CD4-positive, alpha-beta T cell treated with Interleukin-1 beta for 1 hour (primary cell): Measurements from ENCODE around the gene RNF223.
"Not testable (repeated sequence)": the region's sequence is repeated elsewhere in the genome, so short reads cannot be mapped to it uniquely, and the experiment has no call there.

Experiments
- DNase-seq, 2 donors: peaks; one replicate each; pipeline ENCODE4 v3.0.0-alpha.2; 2020 to 2022

RNF223 gene

DNA sequence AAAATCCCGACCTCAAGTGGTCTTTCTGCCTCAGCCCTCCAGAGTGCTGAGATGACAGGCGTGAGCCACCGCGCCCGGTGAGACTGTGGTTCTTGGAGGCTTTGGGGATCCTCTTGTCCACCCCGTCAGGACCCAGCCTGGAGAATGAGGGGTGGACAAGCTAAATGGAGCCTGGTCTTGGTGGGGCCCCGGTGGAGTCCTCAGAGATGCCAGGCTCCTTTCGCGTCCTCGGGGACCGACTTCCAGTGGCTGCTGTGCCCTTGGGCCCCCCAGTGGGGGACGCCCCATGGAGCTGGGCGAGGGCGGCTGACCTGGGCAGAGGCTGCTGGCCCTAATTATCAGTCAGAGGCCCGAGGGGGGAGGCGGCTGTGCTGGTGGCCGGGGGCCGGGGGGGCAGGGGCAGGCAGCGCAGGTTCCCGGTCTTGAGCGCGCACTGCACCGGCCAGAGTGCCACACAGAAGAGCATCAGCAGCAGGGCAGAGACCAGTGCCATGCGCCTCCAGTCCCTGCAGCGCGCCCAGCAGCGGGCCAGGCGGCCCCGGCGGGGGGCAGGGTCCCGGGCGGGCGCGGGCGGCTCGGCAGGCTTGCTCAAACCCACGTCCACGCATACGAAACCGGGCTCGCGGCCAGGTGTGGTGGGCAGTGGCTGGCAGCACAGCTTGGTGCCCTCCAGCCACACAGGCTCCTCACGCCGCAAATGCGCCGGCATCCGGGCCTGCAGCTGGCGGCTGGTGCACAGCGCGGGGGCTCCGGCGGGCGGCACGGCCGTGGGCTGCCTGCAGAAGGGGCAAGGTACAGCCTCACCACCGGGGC lies 2.4 kb downstream of the RNF223 start:
- no peak for DNase-seq

DNA sequence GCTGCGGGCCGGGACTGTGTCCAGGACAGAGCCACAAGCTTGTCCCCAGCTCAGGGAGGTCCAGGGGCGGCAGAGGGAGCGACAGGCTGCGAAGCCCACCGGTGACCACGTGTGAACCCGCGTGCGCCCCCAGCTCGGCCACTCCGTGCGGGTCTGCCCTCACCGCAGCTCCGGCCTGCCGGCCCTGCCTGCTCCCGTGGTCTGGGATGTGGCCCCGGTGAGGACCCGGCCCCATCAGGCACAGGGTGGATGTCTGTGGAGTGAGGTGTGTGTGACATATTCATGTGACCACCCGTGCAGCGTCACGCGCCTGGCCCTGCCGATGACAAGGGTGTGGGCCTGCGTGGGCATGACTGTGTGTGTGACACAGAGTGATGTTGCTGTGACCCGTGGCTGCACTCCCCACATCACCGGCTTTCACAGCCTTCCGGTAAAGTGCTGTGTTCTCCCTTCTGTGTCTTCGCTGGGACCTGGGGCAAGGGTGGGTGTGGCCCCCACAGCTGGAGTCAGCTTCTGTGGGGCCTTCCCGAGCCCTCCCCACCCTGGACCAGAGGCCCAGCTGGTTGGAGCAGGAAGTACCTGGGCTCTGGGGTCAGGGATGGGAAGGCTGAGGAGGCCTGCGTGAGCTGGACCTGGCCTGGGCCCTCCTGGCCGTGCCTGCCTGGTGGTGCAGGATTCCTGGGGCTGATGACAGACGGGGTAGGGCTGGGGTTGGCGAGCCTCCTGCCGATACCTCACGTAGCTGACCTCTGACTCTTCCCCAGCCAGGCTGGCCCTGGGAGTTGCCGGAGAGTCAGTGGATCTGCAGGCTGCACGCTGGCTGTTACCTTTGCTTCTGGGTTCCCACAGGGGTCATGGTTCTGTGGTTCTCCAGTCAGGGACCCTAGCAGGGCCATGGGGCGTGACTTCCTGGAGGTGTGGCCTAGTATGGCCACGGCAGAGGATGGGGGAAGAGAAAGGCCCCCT lies 4.1 kb downstream of the RNF223 start:
- DNase-seq: peak in 1 of 2 donors; percentile 27

DNA sequence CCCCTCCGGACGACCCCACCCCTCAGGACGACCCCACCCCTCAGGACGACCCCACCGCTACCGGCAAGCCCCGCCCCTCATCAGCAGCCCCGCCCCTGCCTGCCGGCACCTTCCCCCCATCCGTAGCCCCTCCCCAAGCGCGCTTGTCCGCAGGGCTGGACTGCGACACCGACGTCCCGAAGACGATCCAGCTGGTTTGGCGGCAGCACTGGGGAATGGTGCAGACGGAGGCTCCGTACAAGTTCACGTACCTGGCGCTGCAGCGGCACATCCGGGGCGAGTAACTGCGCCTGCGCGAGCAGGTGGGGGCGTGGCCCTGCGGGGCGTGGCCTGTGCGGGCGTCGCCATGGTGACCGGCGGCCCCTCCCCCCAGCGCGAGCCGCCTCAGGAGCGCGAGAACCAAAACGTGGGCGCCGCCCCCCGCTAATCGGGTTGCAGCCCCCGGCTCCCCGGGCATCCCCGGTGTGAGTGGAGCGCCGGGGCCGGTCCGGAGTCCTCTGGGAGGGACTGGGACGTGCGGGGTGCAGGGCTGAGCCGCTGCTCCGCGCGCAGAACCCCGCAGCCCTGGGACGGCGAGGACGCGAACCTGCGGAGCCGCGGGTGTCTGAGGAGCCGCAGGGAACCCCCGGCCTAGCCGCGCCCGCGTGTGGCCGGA lies 4.9 kb downstream of the RNF223 start:
- peak; percentile 87 to 91 for DNase-seq

DNA sequence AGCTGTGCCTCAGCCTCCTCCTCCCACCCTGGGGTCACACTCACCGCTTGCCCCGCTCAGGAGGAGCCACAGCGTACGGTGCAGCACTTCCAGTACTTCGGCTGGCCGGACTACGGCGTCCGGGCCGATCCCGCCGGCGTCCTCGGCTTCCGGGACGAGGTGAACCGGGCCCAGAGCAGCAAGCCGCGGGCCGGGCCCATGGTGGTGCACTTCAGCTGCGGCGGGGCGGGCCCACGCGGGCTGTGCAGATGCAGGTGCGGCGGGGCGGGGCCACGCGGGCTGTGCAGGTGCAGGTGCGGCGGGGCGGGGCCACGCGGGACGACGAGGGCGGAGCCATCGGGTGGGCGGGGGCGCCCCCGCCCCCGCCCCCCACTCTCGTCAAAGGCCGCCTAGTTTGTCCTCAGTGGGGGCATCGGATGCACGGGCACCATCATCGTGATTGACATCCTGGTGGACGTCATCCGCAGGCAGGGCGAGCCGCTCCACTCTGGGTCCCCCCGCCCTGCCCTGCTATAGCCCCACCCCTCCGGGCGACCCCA lies 5.5 kb downstream of the RNF223 start:
- DNase-seq: peak; percentile 72 to 80

DNA sequence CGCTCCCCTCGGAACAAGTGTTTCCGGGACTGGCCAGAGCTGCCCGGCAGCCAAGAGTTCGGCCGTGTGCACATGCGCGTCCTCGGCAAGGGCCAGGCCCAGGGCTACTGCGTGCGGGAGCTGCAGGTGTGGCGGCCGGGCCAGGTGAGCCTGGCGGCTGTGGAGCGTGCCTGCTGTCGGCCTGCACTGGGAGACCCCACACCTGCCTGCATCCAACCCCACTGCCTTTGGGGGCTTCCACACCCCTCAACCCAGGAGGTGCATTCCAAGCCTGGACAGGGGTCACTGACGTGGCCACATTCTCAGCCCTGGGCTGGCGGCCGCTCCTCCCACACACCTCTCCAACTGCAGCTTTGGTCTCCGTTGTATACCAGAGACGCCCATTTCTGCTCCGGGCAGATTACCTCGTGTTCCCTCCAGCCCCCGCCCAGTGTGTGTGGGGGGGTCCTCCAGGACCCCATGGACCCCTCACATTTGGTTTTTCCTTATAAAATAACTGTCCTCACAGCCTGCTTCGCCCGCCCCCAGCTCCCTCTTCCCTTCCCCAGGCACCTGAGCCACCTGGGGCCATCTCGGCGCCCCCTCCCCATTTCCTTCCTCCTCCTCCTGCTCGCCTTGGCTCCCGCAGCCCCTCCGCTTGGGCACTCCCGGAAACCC lies 6.1 kb downstream of the RNF223 start:
- no peak for DNase-seq

DNA sequence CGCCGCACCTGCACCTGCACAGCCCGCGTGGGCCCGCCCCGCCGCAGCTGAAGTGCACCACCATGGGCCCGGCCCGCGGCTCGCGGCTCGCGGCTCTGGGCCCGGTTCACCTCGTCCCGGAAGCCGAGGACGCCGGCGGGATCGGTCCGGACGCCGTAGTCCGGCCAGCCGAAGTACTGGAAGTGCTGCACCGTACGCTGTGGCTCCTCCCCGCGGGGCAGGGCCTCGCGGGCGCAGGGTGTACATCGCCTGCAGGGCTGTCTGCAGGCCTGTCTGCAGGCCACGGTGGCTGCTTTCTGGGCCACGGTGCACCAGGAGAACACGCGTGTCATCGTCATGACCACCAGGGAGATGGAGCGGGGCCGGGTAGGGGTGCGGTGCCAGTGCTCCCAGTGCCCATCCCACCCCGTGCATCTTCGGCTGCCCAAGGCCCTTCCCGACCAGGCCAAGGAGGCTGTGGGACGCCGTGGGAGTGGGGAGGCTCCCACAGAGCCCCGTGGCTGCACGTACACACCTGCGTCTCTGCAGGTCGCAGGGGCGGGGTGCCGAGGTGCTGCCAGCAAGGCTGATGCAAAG lies 6.7 kb downstream of the RNF223 start:
- no peak for DNase-seq

DNA sequence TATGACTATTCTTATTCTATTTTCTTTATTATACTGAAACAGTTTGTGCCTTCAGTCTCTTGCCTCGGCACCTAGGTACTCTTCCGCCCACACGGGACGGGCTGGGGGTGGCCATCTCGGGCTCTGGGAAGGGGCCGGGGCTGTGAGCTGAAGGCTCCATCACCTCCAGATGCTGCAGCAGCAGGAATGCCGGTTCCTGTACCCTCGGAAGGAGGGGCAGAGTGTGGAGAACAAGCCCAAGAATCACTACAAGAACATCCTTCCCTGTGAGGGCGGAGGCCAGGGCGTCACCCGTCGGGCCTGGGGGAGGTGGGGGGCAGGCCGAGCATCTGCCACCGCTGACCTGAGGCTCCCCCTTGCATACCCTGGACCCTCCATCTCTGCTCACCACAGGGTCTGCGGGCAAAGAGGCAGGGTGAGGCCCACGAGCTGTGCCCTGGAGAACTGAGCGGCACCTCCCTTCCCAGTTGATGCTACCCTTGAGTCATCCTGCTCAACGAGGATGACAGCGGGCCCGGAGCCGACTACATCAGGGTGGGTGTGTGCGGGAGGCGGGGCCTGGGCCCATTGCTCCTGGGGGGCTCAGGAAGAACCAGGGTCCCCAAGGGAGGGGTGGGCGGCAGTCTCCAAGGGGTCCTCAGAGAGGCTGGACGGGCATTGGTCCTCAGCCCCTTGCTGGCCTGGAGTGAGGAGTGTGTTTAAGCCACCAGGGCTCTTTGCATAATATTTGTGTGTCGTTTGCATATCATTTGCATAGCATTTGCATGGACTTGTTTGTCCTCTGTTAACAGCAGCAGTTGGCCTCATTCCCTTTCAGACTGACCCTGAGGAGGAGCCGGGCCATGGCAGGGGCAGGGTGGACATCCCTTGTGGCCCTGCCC lies 7.5 kb downstream of the RNF223 start:
- DNase-seq: no peak

DNA sequence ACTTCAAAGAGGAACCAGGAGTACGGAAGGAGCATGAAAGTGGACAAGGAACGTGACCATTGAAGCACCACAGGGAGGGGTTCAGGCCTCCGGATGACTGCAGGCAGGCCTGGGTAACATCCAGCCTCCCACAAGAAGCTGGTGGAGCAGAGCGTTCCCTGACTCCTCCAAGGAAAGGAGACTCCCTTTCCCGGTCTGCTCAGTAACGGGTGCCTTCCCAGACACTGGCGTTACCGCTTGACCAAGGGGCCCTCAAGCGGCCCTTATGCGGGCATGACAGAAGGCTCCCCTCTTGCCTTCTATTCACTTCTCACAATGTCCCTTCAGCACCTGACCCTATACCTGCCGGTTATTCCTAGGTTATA lies 8.2 kb downstream of the RNF223 start:
- not testable (repeated sequence) for DNase-seq

DNA sequence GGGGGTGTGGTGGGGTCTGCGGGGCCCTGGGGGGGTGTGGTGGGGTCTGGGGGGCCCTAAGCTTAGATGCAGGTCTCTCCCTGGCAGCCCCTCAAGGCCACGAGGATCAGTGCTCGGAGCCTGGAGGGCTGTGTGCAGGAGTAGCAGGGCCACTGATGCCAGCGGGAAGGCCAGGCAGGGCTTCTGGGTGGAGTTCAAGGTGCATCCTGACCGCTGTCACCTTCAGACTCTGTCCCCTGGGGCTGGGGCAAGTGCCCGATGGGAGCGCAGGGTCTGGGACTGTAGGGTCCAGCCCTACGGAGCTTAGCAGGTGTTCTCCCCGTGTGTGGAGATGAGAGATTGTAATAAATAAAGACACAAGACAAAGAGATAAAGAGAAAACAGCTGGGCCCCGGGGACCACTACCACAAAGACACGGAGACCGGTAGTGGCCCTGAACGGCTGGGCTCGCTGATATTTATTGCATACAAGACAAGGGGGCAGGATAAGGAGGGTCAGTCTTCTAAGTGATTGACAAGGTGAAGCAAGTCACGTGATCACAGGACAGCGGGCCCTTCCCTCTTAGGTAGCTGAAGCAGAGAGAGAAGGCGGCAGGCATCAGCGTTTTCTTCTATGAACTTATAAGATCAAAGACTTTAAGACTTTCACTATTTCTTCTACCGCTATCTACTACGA lies 8.7 kb downstream of the RNF223 start:
- no peak for DNase-seq

DNA sequence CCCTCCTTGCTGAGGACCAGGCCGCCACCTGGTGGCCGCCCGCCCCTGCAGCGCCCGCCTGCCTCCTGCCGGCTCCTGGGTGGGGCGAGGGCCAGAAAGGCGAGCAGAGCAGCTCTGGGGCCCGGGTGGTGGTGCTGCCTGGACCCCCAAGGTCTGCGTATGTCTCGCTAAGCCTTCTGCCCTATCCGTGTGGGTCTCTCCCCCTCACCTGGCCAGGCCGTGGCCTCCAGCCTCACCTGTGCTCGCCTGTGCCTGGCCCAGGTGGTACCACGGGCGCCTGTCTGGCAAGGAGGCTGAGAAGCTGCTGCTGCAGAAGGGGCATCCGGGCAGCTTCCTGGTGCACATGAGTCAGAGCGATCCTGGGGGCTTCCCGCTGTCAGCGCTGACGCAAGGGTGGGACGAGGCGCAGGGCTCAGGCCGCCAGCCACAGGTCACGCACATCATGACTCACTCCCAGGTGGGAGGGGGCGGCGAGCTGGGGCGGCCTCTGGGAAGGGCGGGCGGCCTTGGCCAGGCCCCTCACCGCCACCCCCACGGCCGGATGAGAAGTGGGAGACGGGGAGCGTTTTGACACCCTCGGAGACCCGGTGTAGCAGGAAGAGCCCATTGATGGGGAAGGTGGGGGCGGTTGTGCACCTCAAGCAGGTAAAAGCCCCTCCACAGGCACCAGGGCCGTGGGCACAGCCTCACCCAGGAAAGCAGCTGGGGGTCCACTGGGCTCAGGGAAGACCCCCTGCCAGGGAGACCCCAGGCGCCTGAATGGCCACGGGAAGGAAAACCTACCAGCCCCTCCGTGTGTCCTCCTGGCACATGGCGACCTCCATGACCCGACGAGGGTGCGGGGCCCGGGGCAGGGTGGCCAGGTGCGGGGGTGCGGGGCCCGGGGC lies 9.9 kb downstream of the RNF223 start:
- peak; percentile 74 to 86 for DNase-seq

DNA sequence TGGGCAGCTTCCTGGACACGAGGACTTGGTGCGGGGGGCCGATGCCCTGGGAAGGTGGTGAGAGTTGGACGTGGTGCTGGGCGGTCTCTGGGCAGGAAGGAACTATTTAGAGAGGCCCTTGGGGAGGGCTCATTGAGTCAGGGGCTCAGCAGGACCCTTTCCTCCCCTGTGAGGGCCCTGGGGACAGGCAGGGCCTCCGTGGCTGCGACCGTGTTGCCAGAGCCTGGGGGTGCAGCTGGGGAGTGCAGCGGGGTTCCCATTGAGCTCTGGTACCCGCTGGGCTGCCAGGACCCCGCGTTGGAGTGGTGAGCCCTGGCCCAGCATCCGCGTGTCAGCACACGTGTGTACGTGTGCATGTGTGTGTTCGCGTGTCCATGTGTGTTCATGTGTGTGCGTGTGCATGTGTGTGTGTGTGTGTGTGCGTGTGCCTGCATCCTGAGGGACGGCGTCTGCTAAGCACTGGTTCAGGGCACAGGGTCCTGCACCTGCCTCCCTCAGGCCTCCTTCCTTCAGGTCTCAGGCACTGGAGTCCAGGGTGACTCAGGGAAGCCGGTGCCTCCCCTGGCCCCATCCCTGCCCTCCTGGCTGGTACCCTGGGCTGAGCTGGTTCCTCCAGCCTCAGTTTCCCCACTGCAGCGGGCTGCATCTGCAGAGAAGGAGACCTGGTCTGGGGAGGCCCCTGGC lies 10.7 kb downstream of the RNF223 start:
- DNase-seq: no peak

DNA sequence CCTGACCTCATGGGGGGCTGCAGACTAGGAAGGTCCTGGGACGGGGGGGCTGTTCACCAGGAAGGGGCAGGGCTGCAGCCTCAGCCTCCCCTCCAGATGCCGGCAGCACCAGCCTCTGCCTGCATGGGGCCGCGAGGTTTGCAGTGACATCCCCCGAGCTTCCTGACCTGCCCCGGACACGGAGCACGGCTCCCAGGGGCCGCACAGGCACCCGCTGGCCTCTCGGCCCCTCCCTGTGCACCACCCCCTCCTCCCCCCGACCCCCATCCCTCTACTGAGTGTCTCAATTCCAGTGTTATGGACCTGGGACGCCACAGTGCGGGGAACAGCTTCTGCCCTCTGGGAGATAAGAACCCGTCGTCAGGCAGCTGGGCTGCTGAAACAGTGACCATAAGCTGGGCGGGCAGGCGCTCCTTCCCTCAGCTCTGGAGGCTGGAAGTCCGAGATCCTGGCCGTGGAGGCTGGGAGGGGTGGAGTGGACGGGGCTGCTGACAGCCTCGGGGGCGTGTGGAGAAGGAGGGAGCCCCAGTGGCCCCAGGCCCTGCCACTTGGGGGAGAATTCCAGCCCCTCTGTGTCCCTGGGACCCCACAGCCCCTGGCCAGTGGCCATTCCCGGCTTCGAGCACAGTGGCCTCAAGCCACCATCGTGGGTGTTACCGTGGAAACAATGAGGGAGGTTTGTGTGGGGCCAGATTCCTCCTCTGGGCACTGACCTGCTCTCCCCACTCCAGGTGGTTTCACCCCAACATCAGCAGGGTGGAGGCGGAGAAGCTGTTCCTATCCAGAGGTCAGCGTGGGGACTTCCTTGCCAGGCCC lies 11.6 kb downstream of the RNF223 start:
- no peak for DNase-seq

DNA sequence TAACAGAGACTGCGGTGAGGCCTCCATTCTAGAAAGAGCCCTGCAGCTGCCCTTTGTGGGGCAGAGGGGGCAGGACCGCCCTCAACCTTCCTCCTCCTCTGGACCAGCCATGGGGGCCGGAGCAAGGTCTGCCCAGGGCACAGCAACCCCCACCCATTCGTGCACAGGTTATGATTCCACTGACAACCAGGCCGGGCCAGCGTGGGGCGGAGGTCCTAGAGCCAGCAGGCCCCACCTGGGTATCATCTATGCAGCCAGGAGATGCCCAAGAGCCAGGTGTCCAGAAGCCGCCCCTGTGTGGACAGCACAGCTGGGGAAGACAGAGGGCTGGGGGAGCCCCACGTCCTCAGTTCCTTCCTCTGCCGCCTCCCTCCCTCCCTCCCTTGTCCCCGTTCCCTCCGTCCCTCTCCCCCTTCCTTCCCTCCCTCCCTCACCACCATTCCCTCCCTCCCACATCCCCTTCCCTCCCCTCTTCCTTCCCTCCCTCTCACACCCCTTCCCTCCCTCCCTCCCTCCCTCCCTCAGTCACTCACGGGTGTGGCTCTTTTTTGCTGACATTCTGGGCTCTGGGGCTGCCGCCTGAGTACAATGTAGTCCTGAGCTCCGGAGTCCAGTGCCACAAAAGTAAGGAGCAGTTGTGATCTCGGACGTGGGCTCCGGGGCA lies 12.3 kb downstream of the RNF223 start:
- DNase-seq: no peak

DNA sequence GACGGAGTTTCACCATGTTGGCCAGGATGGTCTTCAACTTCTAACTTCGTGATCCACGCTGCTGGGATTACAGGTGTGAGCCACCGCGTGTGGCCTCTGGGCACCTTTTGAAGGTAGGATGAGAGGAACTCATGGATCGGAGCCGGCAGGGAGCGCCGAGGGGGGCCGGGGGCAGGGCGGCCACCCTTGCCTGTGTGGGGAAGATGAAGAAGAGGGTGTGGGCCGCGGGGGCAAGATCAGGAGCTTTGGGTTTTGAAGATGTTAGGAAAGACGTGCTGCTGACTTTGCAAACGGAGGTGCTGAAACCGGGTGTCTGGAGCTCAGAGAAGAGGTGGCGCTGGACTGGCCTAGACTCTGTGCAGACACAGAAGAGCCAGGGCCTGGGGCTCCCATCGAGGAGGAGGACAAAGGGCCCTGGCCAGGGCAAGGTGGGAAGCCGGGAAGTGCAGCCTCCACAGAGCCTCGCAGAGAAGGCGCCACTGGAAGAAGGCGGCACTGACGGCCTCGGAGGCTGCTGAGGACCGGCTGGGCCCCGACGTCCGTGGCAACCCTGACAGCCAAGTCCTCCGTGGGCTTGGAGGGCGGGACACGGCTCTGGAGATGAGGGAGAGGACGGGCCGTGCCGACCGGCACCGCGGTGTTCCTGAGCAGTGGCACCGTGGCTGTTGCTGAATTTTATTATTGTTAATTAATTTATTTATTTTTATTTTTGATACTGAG lies 13.7 kb downstream of the RNF223 start:
- no peak for DNase-seq

DNA sequence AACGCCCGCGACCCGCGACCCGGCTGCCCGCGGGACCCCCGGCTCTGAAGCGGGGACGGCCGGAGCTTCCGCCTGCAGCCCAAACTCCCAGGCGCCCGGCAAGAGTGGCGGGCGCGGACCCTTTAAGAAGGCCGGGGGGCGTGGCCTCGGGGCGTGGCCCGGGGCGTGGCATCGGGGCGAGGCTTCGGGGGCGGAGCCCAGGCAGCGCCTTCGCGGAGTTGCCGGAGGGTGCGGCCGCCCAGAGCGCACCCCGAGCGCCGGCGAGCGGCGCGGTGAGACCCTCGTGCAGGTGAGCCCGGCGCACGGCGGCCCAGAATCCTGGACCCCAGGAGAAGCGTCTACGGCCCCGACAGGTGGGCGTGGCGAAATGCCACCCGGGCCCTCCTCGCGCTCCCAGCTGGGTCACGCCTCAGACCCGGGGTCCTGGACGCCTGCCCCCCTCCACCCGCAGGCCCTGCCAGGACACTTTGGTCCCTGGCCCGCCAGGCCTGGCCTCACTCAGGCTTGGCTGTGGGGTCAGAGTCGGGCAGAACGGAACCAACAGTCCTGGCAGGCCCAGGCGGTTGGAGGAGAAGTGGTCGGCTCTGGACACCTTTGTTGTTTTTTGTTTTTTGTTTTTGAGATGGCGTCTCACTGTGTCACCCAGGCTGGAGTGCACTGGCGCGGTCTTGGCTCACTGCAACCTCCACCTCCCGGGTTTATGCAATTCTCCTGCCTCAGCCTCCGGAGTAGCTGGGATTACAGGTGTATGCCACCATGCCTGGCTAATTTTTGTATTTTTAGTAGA lies 14.4 kb downstream of the RNF223 start:
- DNase-seq: peak; percentile 89 to 91
